GM12878 (cell line): ENCODE results near the gene KIAA2012. TPM values are rescaled to one million over a fixed set of nuclear protein-coding genes. Genes with fewer than 3 reads are reported as not detected.

Experiments used
- ATAC-seq: fragments of 200-7000 bp; cut with Tn5 transposase; 3 replicates; pipeline ENCODE4 v1.9.1; 2020; ENCODE audit warnings: mild to moderate bottlenecking, moderate library complexity
- BruUV-seq: library from RNA; stranded (reverse); fragments of 400-500 nt; replicated peaks from 2 replicates; lab custom pipeline; 2021; lab: Mats Ljungman, UMichigan
- CTCF ChIA-PET: fragments of 300-600 bp; sonication (Branson Sonifier 250); formaldehyde crosslinking; extraction: SDS; loops from one replicate; lab custom pipeline; 2021; ENCODE audit warnings: inconsistent platforms; lab: Yijun Ruan, JAX
- POLR2A ChIA-PET: fragments of 350-600 bp; formaldehyde crosslinking; extraction: SDS; loops from one replicate; lab custom pipeline; 2021; ENCODE audit warnings: inconsistent platforms; lab: Charles Lee
- RAD21 ChIA-PET: fragments of 300-600 bp; sonication (Branson Sonifier 250); formaldehyde crosslinking; loops from one replicate; lab custom pipeline; 2023; ENCODE audit warnings: antibody characterized with exemption; ENCODE audit not compliant: unreplicated experiment; lab: Charles Lee
- SMC1A ChIA-PET: fragments of 300-600 bp; sonication (Branson Sonifier 250); formaldehyde crosslinking; loops from one replicate; lab custom pipeline; 2023; ENCODE audit not compliant: unreplicated experiment, uncharacterized antibody; lab: Charles Lee
- DNase-seq: peaks from one replicate; pipeline ENCODE4 v3.0.0-alpha.2; 2011; ENCODE audit warnings: low read depth, low spot score
- FAIRE-seq: peaks from 3 replicates; lab custom pipeline; 2011; peaks lifted over from hg19 to GRCh38; lab: Jason Lieb, UNC
- H2AFZ ChIP-seq: 2 replicates; pipeline ENCODE4 v1.6.0; 2011; ENCODE audit warnings: low read depth, low read length, control low read depth; ENCODE audit not compliant: control insufficient read depth
- H3K27ac ChIP-seq: 2 replicates; pipeline ENCODE4 v1.5.1; 2011; ENCODE audit warnings: control low read depth; ENCODE audit not compliant: control insufficient read depth, insufficient read depth
- H3K27me3 ChIP-seq, 2 experiments: replicated peaks in 1 of 2; 2 replicates each; pipeline versions ENCODE4 v1.6.0 to v1.6.1; 2011; ENCODE audit warnings: low read length in 1 of 2; ENCODE audit not compliant: control insufficient read depth in 2 of 2, insufficient read depth in 2 of 2
- H3K36me3 ChIP-seq, 2 experiments: 2 replicates each; pipeline ENCODE4 v1.5.1; 2011; ENCODE audit warnings: low read length in 1 of 2; ENCODE audit not compliant: control insufficient read depth in 2 of 2, insufficient read depth in 2 of 2
- H3K4me1 ChIP-seq: 2 replicates; pipeline ENCODE4 v1.6.1; 2011; ENCODE audit warnings: mild to moderate bottlenecking, low read length, moderate library complexity, mixed read lengths; ENCODE audit not compliant: control insufficient read depth, insufficient read depth
- H3K4me2 ChIP-seq: 2 replicates; pipeline ENCODE4 v1.6.0; 2011; ENCODE audit warnings: control low read depth; ENCODE audit not compliant: control insufficient read depth, insufficient read depth
- H3K4me3 ChIP-seq: fragments of 200-600 bp; sonication (generic); 2 replicates; pipeline ENCODE4 v1.5.1; 2016
- H3K79me2 ChIP-seq: 2 replicates; pipeline ENCODE4 v1.6.0; 2011; ENCODE audit warnings: low read length; ENCODE audit not compliant: control insufficient read depth, insufficient read depth
- H3K9ac ChIP-seq: 2 replicates; pipeline ENCODE4 v1.8.0; 2011; ENCODE audit warnings: low read length, control low read depth, mixed read lengths; ENCODE audit not compliant: control insufficient read depth, insufficient read depth
- H3K9me3 ChIP-seq: replicated peaks from 3 replicates; pipeline ENCODE4 v1.5.1; 2011; ENCODE audit warnings: mild to moderate bottlenecking, low read length; ENCODE audit not compliant: control insufficient read depth, insufficient read depth
- H4K20me1 ChIP-seq: 2 replicates; pipeline ENCODE4 v1.6.0; 2011; ENCODE audit not compliant: control insufficient read depth, insufficient read depth
- CHD1 ChIP-seq: IDR thresholded peaks from 2 replicates; pipeline ENCODE4 v1.6.1; 2012; ENCODE audit warnings: low read depth, low read length, improper control_type of control experiment
- CUX1 ChIP-seq: IDR thresholded peaks from 2 replicates; pipeline ENCODE4 v1.6.1; 2012; ENCODE audit warnings: improper control_type of control experiment, low read depth, low read length; ENCODE audit not compliant: insufficient replicate concordance
- ELK1 ChIP-seq: IDR thresholded peaks from 2 replicates; pipeline ENCODE4 v1.6.1; 2012; ENCODE audit warnings: low read depth, low read length, improper control_type of control experiment
- ETV6 ChIP-seq, 2 experiments: fragments of 450-650 bp in 1 of 2; IDR thresholded peaks in 1 of 2; conservative IDR thresholded peaks in 1 of 2; 2 replicates each; pipeline ENCODE4 v1.6.1; 2014; ENCODE audit warnings: antibody characterized with exemption in 1 of 2, borderline replicate concordance in 1 of 2, low read depth in 1 of 2, mild to moderate bottlenecking in 1 of 2, moderate library complexity in 1 of 2
- GATAD2B ChIP-seq: fragments of 450-650 bp; conservative IDR thresholded peaks from 2 replicates; pipeline ENCODE4 v1.6.1; 2017; ENCODE audit warnings: low read depth, mild to moderate bottlenecking, moderate library complexity
- IKZF1 ChIP-seq: fragments of 450-650 bp; conservative IDR thresholded peaks from 2 replicates; pipeline ENCODE4 v1.6.1; 2017; ENCODE audit warnings: antibody characterized with exemption, mild to moderate bottlenecking
- NR2C1 ChIP-seq: fragments of 450-650 bp; IDR thresholded peaks from 2 replicates; pipeline ENCODE4 v1.6.1; 2017; ENCODE audit warnings: antibody characterized with exemption, mild to moderate bottlenecking, moderate library complexity
- RAD51 ChIP-seq: fragments of 450-650 bp; IDR thresholded peaks from 2 replicates; pipeline ENCODE4 v1.6.1; 2016; ENCODE audit warnings: moderate library complexity, mild to moderate bottlenecking, inconsistent platforms
- SMAD5 ChIP-seq: IDR thresholded peaks from 2 replicates; pipeline ENCODE4 v1.6.1; 2016; ENCODE audit warnings: antibody characterized with exemption, low read depth
- SMC3 ChIP-seq: IDR thresholded peaks from 2 replicates; pipeline ENCODE4 v1.6.1; 2011; ENCODE audit warnings: low read length, improper control_type of control experiment, borderline replicate concordance
- SUPT20H ChIP-seq: IDR thresholded peaks from 2 replicates; pipeline ENCODE4 v1.6.1; 2011; ENCODE audit warnings: low read depth, mild to moderate bottlenecking, low read length, moderate library complexity, borderline replicate concordance; ENCODE audit not compliant: control insufficient read depth
- ZNF207 ChIP-seq: fragments of 450-650 bp; IDR thresholded peaks from 2 replicates; pipeline ENCODE4 v1.6.1; 2014; ENCODE audit warnings: antibody characterized with exemption, mild to moderate bottlenecking, borderline replicate concordance
- WGBS: methylation state at CpG from one replicate; pipeline ENCODE4 v1.1.6; 2016; ENCODE audit warnings: low lambda C conversion rate; ENCODE audit not compliant: insufficient replicate concordance, insufficient coverage; ENCODE audit errors: missing lambda C conversion rate; 5-methylcytosine and 5-hydroxymethylcytosine counted together
- in situ Hi-C: fragments of 300-500 bp; cut with MboI; formaldehyde crosslinking; loops from 9 replicates; pipeline ENCODE4 v1.14.3; 2018; ENCODE audit warnings: mixed read lengths
- intact Hi-C: fragments of 100-400 bp; cut with micrococcal nuclease; formaldehyde crosslinking; loops from one replicate; pipeline ENCODE4 v1.14.2; 2022; ENCODE audit not compliant: unreplicated experiment
- polyA plus RNA-seq, 11 experiments: library from polyadenylated mRNA; depleted of rRNA in 4 of 11; unstranded in 6 of 11; stranded (reverse) in 5 of 11; fragments of >200 nt; fragmentation: Nextera tagmentation in 4 of 11; fragmentation: Illumina TruSeq in 1 of 11; extraction: Ambion mirVana in 4 of 11; extraction: Trizol in 1 of 11; gene quantifications; 1 replicate in 1 of 11; 2 replicates in 10 of 11; pipeline versions ENCODE4 v1.2.1 to v1.2.3, GENCODE V29; 2011 to 2016; ENCODE audit warnings: inconsistent platforms in 2 of 11, missing spikeins in 2 of 11, low read depth in 1 of 11
- total RNA-seq, 4 experiments: library from RNA; depleted of rRNA in 3 of 4; stranded (reverse); fragments of >200 nt in 3 of 4; fragmentation: Illumina TruSeq in 1 of 4; extraction: Trizol in 1 of 4; gene quantifications; 2 replicates each; pipeline versions ENCODE4 v1.2.1 to v1.2.3, GENCODE V29; 2013 to 2021
- TF ChIP-seq, protein P1 (sequence below): IDR thresholded peaks from 2 replicates; pipeline ENCODE4 v1.6.1; 2012; ENCODE audit warnings: low read depth, low read length, improper control_type of control experiment

Gene KIAA2012
- total and polyA plus RNA-seq, 10 of the 15 experiments (the other 5 are each of a cell fraction or from before 2014, with no cell fraction given), result 0.03 TPM; not detected in 9

GRCh38 chr2:202061695-202062094 lies 11.4 kb upstream of the KIAA2012 start:
- ChIA-PET POLR2A (interaction anchor here (0.6 kb wide), 1 partner anchor 225 kb away, joined by 4 read pairs; no protein-coding TSS in a partner anchor), CTCF (no interaction called here), RAD21 (interaction anchor here (0.6 kb wide), 1 partner anchor 174 kb away, joined by 3 read pairs; no protein-coding TSS in a partner anchor), SMC1A (no interaction called here)
- BruUV-seq, result no TSS peak
- Histone ChIP-seq H3K27ac (no peak overlapping the region), H3K4me2 (no peak overlapping the region), H4K20me1 (no peaks in the 10 kb centered on the region), H3K36me3 (no peaks in the 10 kb centered on the region), H3K4me1 (no peaks in the 10 kb centered on the region), H3K4me3 (no peak overlapping the region), H3K9ac (no peak overlapping the region), H3K79me2 (no peaks in the 10 kb centered on the region), H3K9me3 (no peaks in the 10 kb centered on the region), H2AFZ (no peak overlapping the region), H3K27me3 (no peaks in the 10 kb centered on the region; a peak in 1 of 4 replicates)
- no peak for ATAC-seq
- 100% methylated on average over 2 of the region's 2 CpGs for WGBS
- FAIRE-seq, result no peak
- in situ Hi-C loops, result no loop called here
- TF ChIP-seq SMAD5, result no peak
- TF ChIP-seq SMC3, result no peak
- TF ChIP-seq IKZF1, result no peak
- no peak for TF ChIP-seq GATAD2B
- TF ChIP-seq ZNF207, result no peak
- TF ChIP-seq RAD51, result no peak
- TF ChIP-seq, protein P1, sequence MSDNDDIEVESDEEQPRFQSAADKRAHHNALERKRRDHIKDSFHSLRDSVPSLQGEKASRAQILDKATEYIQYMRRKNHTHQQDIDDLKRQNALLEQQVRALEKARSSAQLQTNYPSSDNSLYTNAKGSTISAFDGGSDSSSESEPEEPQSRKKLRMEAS, result no peak
- no peak for TF ChIP-seq ELK1
- no peak for TF ChIP-seq NR2C1
- TF ChIP-seq CUX1, result no peak
- TF ChIP-seq SUPT20H, result no peak
- no peak for TF ChIP-seq CHD1
- no peak for TF ChIP-seq ETV6 (conservative IDR thresholded peaks at IDR 0.05 in 1 of 2, IDR thresholded peaks at IDR 0.05 in 1 of 2; ENCODE audit: borderline replicate concordance in 1 of 2, low read depth in 1 of 2)
- DNase-seq, result no peak
- intact Hi-C loops, result loop anchor here (5.0 kb wide), 1 partner anchor 264 kb away; no protein-coding TSS in a partner anchor
